Measurements from ENCODE around the gene CCDC89.

The CCDC89 gene

GRCh38 chr11:85651118-85651517, 34.9 kb downstream of the CCDC89 start:
- DNase-seq = no peak

GRCh38 chr11:85647604-85648299, 38.2 kb downstream of the CCDC89 start, which contains the start of gene TMEM126A:
Gene TMEM126A (plus strand): TSS chr11:85647967. CDS start chr11:85650256, 2,289 bp downstream.
- DNase-seq = peak; percentile 92

- DNase-seq = no peak
These were observed 38.9 kb downstream of the CCDC89 start for GRCh38 chr11:85647078-85647477.

- peak; percentile 35 for DNase-seq
These were observed 42.8 kb downstream of the CCDC89 start for GRCh38 chr11:85643191-85643614.

GRCh38 chr11:85634747-85635146, 51.2 kb downstream of the CCDC89 start:
- DNase-seq = no peak

Measured in left hindlimb (tissue), 1 donor.